Activated B cell treated with CpG ODN at 0.5 μM for 24 hours (primary cell): ENCODE data around the gene STX16. TPM values are rescaled to one million over a fixed set of nuclear protein-coding genes. Genes with fewer than 3 reads are reported as not detected.

Experiments
- ATAC-seq: fragments of 200-7000 bp; cut with Tn5 transposase; one replicate; pipeline ENCODE4 v1.10.0; 2021; ENCODE audit warnings: low read depth, mild to moderate bottlenecking, moderate library complexity
- CTCF ChIA-PET: fragments of 350-600 bp; sonication (Branson Sonifier 250); formaldehyde crosslinking; loops from one replicate; lab custom pipeline; 2021; ENCODE audit warnings: antibody characterized with exemption; lab: Charles Lee
- POLR2A ChIA-PET: fragments of 350-600 bp; sonication (Branson Sonifier 250); formaldehyde crosslinking; loops from one replicate; lab custom pipeline; 2021; ENCODE audit warnings: antibody characterized with exemption; lab: Charles Lee
- DNase-seq: peaks from one replicate; pipeline ENCODE4 v3.0.0; 2022
- H3K27ac Mint-ChIP-seq: one replicate; pipeline ENCODE4 v1.8.0; 2020; ENCODE audit warnings: mixed read lengths
- H3K27me3 Mint-ChIP-seq: one replicate; pipeline ENCODE4 v1.8.0; 2021; ENCODE audit warnings: mixed read lengths
- H3K36me3 Mint-ChIP-seq: one replicate; pipeline ENCODE4 v1.8.0; 2021; ENCODE audit warnings: low read depth, mixed read lengths
- H3K4me1 Mint-ChIP-seq: one replicate; pipeline ENCODE4 v1.8.0; 2021; ENCODE audit warnings: mixed read lengths
- H3K4me3 Mint-ChIP-seq: one replicate; pipeline ENCODE4 v1.8.0; 2020; ENCODE audit warnings: mild to moderate bottlenecking, mixed read lengths
- H3K9me3 Mint-ChIP-seq: one replicate; pipeline ENCODE4 v1.8.0; 2020; ENCODE audit warnings: mixed read lengths
- CTCF ChIP-seq: fragments of 200-600 bp; IDR thresholded peaks from one replicate; pipeline ENCODE4 v1.8.0; 2022; ENCODE audit warnings: antibody characterized with exemption, mild to moderate bottlenecking
- intact Hi-C: fragments of 100-400 bp; cut with micrococcal nuclease; formaldehyde crosslinking; loops from one replicate; pipeline ENCODE4 v1.15.1; 2024
- total RNA-seq: library from RNA; stranded (reverse); gene quantifications from 2 replicates; pipeline ENCODE4 v1.2.3, GENCODE V29; 2022

The STX16 gene
- total RNA-seq, 1 donor from 2014 or later: 77.4 TPM

- no peak overlapping the region for H3K4me3 Mint-ChIP-seq
- H3K27ac Mint-ChIP-seq: no peak overlapping the region
- peaks cover 27% of the 10 kb centered on the region for H3K27me3 Mint-ChIP-seq
- CTCF ChIA-PET: no interaction called here
- intact Hi-C loops: no loop called here
- POLR2A ChIA-PET: interaction anchor here (1.7 kb wide), 1 partner anchor 16 kb away, joined by 13 read pairs; the partner anchor contains the start of gene STX16
- H3K9me3 Mint-ChIP-seq: no peaks in the 10 kb centered on the region
- DNase-seq: no peak
- TF ChIP-seq CTCF: no peak
- peaks cover 14% of the 10 kb centered on the region for H3K4me1 Mint-ChIP-seq
- ATAC-seq: no peak
- no peaks in the 10 kb centered on the region for H3K36me3 Mint-ChIP-seq
These were observed 15.8 kb upstream of the STX16 start for GRCh38 chr20:58635279-58635665.

GRCh38 chr20:58636396-58636982, 14.6 kb upstream of the STX16 start:
- Mint-ChIP-seq H3K27ac (no peak overlapping the region), H3K4me1 (peaks cover 14% of the 10 kb centered on the region), H3K27me3 (peaks cover 34% of the 10 kb centered on the region), H3K4me3 (no peak overlapping the region), H3K36me3 (no peaks in the 10 kb centered on the region), H3K9me3 (no peaks in the 10 kb centered on the region)
- TF ChIP-seq CTCF: no peak
- ATAC-seq (no peak), DNase-seq (no peak)
- intact Hi-C loops: no loop called here
- POLR2A ChIA-PET: no interaction called here
- CTCF ChIA-PET: no interaction called here

GRCh38 chr20:58636983-58637421, 14.1 kb upstream of the STX16 start:
- H3K27me3 Mint-ChIP-seq: peaks cover 36% of the 10 kb centered on the region
- intact Hi-C loops: no loop called here
- H3K4me3 Mint-ChIP-seq: no peak overlapping the region
- CTCF ChIA-PET: no interaction called here
- TF ChIP-seq CTCF: no peak
- no peaks in the 10 kb centered on the region for H3K9me3 Mint-ChIP-seq
- ATAC-seq (no peak), DNase-seq (no peak)
- H3K4me1 Mint-ChIP-seq: peaks cover 14% of the 10 kb centered on the region
- no peaks in the 10 kb centered on the region for H3K36me3 Mint-ChIP-seq
- POLR2A ChIA-PET: no interaction called here
- H3K27ac Mint-ChIP-seq: no peak overlapping the region

DNA sequence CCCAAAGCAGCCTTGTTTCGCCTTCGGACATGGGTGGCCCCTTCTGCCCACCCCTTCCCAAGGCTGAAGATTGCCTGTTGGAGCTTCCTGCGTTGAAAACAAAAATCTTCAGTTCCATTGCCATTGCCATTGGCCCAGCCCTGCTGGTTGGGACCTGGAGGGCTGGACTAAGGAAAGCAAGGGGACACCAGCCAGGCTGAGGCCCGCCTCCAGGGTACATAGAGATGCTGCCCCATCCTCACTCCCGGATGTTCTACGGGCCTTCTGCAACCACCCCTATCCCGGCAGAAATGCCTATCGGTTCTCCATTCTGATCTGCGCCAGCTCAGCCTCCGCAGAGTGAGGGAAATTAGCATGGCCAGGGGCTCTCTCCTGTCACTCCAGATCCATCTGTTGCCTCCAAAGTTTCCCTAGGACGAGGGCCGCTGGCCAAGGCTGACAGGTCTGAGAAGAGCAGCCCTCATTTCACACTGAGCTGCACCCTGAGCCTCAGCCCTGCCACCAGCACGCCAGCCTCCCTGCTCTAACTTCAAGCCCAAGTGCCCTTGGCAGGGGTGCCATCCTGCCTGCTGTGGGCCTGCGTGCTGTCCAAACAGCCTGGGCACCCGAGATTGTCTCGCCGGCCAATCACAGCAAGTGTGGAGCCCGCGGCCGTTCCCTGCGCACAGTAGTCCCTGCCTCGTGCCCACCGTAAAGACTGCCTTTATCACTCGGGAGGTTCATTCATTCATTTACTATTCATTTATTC, 13.4 kb upstream of the STX16 start:
- H3K27ac Mint-ChIP-seq: no peak overlapping the region
- no peak for ATAC-seq
- no peaks in the 10 kb centered on the region for H3K36me3 Mint-ChIP-seq
- TF ChIP-seq CTCF: no peak
- DNase-seq: no peak
- ChIA-PET POLR2A (no interaction called here), CTCF (no interaction called here)
- peaks cover 42% of the 10 kb centered on the region for H3K27me3 Mint-ChIP-seq
- peaks cover 14% of the 10 kb centered on the region for H3K4me1 Mint-ChIP-seq
- intact Hi-C loops: no loop called here
- H3K4me3 Mint-ChIP-seq: no peak overlapping the region
- H3K9me3 Mint-ChIP-seq: no peaks in the 10 kb centered on the region

- peaks cover 14% of the 10 kb centered on the region for H3K4me1 Mint-ChIP-seq
- ChIA-PET CTCF (no interaction called here), POLR2A (no interaction called here)
- no peak for TF ChIP-seq CTCF
- H3K27ac Mint-ChIP-seq: no peak overlapping the region
- no peaks in the 10 kb centered on the region for H3K36me3 Mint-ChIP-seq
- DNase-seq (no peak), ATAC-seq (no peak)
- no peak overlapping the region for H3K4me3 Mint-ChIP-seq
- intact Hi-C loops: no loop called here
- no peaks in the 10 kb centered on the region for H3K9me3 Mint-ChIP-seq
- H3K27me3 Mint-ChIP-seq: peaks cover 46% of the 10 kb centered on the region
These were observed 12.5 kb upstream of the STX16 start for GRCh38 chr20:58638467-58639181.
